Measurements from ENCODE around the gene DBF4B.

DBF4B gene

DNA sequence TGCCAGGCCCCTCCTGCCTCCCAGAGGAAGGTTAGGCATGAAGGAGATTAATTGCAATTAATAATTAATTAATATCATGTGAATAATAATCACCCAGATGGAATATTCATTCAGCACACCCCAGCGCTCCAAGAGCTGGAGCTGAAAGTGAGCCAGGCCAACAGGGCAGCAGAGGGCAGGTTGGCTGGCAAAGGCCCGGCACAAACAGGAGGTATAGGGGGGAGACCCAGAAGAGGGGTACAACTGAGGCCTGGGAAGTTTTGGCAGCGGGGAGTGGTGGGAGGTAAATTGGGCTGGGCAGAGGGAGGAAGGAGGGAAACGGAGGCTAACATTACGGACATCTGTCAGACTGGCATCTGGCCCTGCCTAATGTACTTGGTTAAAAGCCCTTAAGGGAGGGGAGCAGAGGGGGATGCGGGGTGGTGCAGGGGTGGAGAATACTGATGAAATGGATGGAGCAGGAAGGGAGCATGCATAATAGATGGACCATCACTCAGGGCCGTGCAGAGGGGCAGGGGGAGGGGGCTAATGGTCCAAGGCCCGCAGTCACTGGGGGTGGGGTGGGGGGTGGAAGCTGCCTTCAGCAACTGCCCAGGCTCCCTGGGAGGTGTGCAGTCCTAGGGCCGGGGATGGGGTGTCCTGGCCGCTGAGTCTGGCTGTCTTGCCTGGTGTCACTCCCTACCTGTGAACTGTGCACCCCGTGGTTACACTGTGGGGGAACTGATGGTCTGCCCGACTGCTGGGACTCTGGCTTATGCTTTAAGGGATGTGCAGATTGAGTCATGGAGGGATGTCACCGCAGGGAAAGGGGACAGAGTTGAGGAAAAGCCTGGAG, 52.2 kb downstream of the DBF4B start:
- no peak for DNase-seq

DNA sequence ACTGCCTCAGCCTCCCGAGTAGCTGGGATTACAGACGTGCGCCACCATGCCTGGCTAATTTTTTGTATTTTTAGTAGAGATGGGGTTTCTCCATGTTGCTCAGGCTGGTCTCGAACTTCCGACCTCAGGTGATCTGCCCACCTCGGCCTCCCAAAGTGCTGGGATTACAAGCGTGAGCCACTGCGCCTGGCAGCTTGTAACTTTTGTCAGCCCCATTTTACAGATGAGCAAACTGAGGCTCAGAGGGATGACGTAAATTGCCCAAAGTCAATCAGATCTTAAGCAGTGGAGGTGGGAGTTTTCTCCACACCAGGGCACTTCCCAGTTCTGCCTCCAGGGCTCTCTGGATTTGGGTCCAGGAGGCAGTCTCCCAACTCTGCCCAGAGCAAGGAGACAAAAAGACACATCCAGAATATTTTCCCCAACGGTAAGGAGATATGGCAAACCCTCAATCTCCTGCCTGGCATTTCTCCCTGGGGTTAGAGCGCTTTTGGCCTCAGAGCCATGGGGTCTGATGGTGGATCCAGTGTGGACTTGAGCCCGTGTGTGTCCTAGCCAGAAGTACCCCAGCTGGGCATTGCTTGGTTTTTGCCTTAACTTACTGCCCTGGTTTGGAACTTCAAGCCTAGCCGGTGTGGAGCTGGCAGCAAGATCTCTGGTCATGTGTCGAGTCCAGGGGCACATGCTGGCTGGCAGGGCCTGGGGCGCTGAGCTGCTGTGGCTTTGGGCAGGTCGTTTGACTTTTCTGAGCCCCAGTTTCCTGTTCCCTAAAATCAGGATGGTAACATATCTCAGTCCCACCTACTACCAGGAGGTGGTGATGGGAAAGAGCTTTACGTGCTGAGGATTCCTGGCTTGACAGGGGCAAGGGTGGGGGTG, 53.7 kb downstream of the DBF4B start:
- no peak for DNase-seq

DNA sequence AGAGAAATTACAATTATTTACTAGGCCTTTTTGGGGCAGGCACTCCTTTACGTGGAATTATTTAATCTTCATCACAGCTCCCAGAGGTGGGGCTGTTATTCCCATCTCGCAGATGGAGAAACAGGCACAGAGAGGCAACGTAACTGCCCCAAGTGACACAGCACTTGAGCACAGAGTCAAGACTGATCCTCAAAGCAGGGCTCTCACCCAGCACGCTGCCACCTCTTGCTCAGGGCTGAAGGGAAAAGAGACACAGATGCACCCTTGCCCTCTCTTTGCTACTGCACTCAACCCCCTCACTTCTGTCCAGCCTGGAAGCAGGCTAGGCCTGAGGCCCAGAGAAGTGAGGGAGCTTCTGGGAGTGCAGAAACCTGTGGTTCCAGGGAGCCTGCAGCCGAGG, 54.7 kb downstream of the DBF4B start:
- no peak for DNase-seq

DNA sequence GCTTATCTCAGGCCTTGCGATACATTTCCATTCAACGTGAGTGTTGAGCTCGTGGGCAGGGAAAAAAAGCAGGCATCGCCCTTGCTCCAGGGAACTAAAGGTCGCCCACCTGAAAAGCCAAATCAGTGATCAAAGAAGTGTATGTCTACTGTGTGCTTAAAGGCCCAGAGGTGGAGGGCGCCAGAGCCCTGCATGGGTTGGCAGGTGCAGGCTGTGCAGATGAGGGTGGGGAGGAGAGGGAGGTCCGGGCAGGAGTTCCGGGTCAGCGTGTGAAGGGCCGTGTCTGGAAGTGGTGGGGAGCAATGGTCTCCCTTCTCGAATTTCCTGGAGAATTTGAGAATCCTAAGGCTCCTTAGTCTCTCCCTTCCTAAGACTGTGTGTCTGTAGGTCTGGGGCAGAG, 57.5 kb downstream of the DBF4B start:
- no peak for DNase-seq

DNA sequence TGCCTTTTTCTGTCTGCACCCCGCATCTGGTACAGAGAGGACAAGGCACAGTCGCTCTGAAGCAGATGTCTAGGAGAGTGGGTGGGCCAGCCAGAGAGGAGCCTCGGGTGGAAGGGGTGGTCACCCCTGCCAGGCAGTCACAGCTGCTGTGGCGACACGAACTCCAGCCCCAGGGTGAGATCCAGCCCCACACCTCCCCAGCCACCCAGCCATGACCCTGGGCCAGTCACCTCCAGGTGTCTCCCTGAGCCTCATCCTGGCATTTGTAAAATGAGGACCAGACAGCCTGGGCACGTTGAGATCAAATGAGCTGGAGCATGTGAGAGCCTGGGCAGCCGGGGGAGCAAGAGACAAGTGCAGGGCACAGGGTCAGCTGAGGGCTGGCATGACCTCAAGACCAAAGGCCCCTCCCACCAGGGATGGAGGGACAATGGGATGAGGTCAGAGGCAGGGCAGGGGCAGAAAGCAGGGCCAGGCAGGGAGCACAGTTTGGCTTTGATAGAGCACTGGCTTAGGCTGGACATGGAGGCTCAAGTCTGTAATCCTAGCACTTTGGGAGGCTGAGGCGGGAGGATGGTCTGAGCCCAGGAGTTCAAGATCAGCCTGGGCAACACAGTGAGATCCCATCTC, 58.1 kb downstream of the DBF4B start:
- DNase-seq: no peak

DNA sequence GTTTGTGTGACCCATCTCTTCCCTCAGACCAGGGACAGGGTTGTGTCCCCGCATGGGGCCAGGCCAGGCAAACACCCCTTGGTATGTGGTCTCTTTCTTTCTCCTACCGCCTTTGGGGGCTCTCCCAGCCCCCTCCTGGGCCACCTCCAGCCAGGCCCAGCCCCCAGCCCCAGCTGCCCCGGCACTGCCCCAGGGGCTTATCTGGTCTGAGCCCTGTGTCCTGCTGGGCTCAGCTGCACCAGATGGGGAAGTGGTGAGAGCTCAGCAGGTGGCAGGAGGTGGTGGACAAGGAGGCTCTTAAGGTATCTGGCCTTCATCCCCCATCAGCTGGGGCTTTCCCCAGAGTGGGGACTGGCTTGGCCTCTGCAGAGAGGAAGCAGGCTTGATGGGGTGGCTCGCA, 59.0 kb downstream of the DBF4B start:
- DNase-seq: no peak

- no peak for DNase-seq
These were observed 60.2 kb downstream of the DBF4B start for GRCh38 chr17:44768505-44769142.

DNA sequence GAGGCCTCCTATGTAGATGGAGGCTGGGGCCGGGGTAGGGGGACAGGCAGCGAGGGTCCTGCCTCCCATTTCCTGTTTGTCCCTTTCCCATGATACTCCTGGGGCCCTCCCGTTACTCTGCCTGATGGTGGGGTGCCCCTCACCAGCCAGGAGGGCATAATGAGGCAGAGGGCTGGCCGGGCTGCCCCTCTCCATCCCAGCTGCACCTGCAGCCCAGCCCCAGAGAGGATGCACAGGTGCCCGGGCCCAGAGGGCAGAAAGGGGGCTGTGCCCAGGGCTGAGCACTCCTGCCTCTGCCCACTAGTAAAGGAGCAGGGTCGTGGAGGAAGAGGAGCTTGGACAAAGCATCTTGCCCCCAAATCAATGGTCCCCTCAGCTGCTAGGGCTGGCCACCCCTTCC, 60.8 kb downstream of the DBF4B start:
- DNase-seq: no peak

GRCh38 chr17:44769647-44770084, 61.2 kb downstream of the DBF4B start:
- no peak for DNase-seq

GRCh38 chr17:44770166-44770925, 61.9 kb downstream of the DBF4B start:
- DNase-seq: no peak

DNA sequence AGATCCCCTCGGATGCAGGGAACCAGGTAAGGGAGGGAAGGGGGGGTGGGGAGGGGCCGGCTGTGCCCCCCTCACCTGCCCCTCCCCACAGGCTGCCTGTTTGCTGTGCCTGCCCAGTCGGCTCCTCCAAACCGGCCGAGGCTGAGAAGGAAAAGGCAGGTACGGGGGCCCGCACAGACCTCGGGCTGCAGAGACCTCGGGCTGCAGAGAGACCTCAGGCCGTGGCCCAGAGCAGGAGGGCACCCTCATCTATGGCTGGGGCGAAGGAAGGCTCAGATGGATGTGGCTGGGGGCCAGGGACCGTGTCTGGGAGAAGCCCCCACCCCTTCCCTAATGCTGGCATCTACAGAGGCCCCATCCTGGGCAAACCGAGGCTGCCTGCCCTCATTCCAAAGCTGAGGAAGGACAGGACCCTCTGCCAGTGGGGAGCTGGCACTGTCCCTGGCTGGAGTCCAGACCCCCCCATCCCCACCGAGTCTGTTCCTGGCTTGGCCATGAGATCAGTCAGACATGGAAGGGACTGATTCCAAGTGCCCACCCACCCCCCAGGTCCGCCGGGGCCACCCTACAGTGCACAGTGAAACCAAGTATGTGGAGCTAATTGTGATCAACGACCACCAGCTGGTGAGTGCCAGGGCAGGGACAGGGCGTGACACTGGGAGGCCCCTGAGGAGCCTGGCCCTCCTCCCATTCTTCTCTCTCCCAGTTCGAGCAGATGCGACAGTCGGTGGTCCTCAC, 64.0 kb downstream of the DBF4B start:
- DNase-seq: no peak

- DNase-seq: no peak
These were observed 64.7 kb downstream of the DBF4B start for GRCh38 chr17:44773140-44773539.

- peak; percentile 78 for DNase-seq
These were observed 66.0 kb downstream of the DBF4B start for GRCh38 chr17:44774271-44775135.

- DNase-seq: peak; percentile 7
These were observed 66.8 kb downstream of the DBF4B start for GRCh38 chr17:44775136-44775837.

GRCh38 chr17:44775838-44776621, 67.6 kb downstream of the DBF4B start:
- peak; percentile 98 for DNase-seq

- DNase-seq: no peak
These were observed 68.3 kb downstream of the DBF4B start for GRCh38 chr17:44776628-44777393.

DNA sequence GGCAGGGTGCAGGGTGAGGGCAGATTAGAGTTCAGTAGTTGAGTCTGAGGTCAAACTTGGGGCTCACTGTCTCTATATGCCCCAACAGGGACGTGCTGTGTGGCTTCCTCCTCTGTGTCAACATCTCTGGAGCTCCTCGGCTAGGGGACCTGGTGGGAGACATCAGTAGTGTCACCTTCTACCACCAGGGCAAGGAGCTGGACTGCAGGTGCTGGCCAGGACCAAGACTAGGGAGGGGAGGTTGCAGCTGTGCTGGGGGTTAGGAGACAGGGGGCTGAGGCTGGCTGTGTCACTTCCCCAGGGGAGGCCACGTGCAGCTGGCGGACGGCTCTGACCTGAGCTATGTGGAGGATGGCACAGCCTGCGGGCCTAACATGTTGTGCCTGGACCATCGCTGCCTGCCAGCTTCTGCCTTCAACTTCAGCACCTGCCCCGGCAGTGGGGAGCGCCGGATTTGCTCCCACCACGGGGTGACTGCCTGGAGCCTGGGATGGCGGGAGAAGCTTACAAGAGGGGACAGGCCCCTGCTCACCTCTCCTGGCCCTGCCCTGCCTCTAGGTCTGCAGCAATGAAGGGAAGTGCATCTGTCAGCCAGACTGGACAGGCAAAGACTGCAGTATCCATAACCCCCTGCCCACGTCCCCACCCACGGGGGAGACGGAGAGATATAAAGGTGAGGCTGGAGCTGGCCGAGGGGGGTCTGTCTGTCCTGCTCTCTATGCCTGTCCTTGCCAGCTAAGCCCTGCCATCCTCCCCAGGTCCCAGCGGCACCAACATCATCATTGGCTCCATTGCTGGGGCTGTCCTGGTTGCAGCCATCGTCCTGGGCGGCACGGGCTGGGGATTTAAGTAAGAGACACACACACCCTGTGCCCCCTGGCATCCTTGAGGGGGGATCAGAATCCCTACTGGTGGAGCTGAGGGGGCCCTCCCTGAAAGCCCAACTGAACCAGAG, 69.2 kb downstream of the DBF4B start:
- no peak for DNase-seq

All from CD4-positive, alpha-beta T cell treated with Interleukin-4 for 4 hours (primary cell).